ENCODE data around the gene SLC6A4. TPM values are rescaled to one million over a fixed set of nuclear protein-coding genes. Genes with fewer than 3 reads are reported as not detected.

SLC6A4 gene
- total RNA-seq, 1 donor from 2014 or later, result 1.1 TPM

- H3K4me1 Mint-ChIP-seq, result peaks cover 7% of the 10 kb centered on the region
- no peak for TF ChIP-seq CTCF (IDR thresholded peaks at IDR 0.05; ENCODE audit: unreplicated experiment)
- DNase-seq (ENCODE audit: low spot score in 2 of 2, unreplicated experiment in 2 of 2), result no peak
- no peaks in the 10 kb centered on the region for H3K27me3 Mint-ChIP-seq (ENCODE audit: low read depth)
- H3K9me3 Mint-ChIP-seq, result no peaks in the 10 kb centered on the region
- no peak overlapping the region for H3K27ac Mint-ChIP-seq
- no peak overlapping the region for H3K4me3 Mint-ChIP-seq
- no peaks in the 10 kb centered on the region for H3K36me3 Mint-ChIP-seq
These were observed 35.4 kb downstream of the SLC6A4 start for GRCh38 chr17:30200106-30200505.

- Mint-ChIP-seq H3K4me1 (peaks cover 7% of the 10 kb centered on the region), H3K4me3 (no peak overlapping the region), H3K36me3 (no peaks in the 10 kb centered on the region), H3K27ac (no peak overlapping the region), H3K9me3 (no peaks in the 10 kb centered on the region), H3K27me3 (ENCODE audit: low read depth) (no peaks in the 10 kb centered on the region)
- TF ChIP-seq CTCF (IDR thresholded peaks at IDR 0.05; ENCODE audit: unreplicated experiment), result no peak
- DNase-seq (ENCODE audit: low spot score in 2 of 2, unreplicated experiment in 2 of 2), result no peak
These were observed 35.9 kb downstream of the SLC6A4 start for GRCh38 chr17:30199600-30199999.

GRCh38 chr17:30197416-30197815, 38.1 kb downstream of the SLC6A4 start:
- no peak for TF ChIP-seq CTCF (IDR thresholded peaks at IDR 0.05; ENCODE audit: unreplicated experiment)
- no peaks in the 10 kb centered on the region for H3K4me1 Mint-ChIP-seq
- peaks cover 7% of the 10 kb centered on the region for H3K27me3 Mint-ChIP-seq (ENCODE audit: low read depth)
- no peaks in the 10 kb centered on the region for H3K36me3 Mint-ChIP-seq
- H3K27ac Mint-ChIP-seq, result no peak overlapping the region
- H3K9me3 Mint-ChIP-seq, result no peaks in the 10 kb centered on the region
- DNase-seq (ENCODE audit: low spot score in 2 of 2, unreplicated experiment in 2 of 2), result no peak
- no peak overlapping the region for H3K4me3 Mint-ChIP-seq

- H3K4me1 Mint-ChIP-seq, result no peaks in the 10 kb centered on the region
- TF ChIP-seq CTCF (IDR thresholded peaks at IDR 0.05; ENCODE audit: unreplicated experiment), result no peak
- no peaks in the 10 kb centered on the region for H3K36me3 Mint-ChIP-seq
- H3K27ac Mint-ChIP-seq, result no peak overlapping the region
- no peak overlapping the region for H3K4me3 Mint-ChIP-seq
- H3K27me3 Mint-ChIP-seq (ENCODE audit: low read depth), result peaks cover 7% of the 10 kb centered on the region
- no peak for DNase-seq (ENCODE audit: low spot score in 2 of 2, unreplicated experiment in 2 of 2)
- no peaks in the 10 kb centered on the region for H3K9me3 Mint-ChIP-seq
These were observed 39.0 kb downstream of the SLC6A4 start for GRCh38 chr17:30196504-30196903.

GRCh38 chr17:30191072-30191471, 44.4 kb downstream of the SLC6A4 start:
- no peaks in the 10 kb centered on the region for H3K9me3 Mint-ChIP-seq
- H3K27ac Mint-ChIP-seq, result no peak overlapping the region
- H3K36me3 Mint-ChIP-seq, result peaks cover 9% of the 10 kb centered on the region
- peaks cover 7% of the 10 kb centered on the region for H3K27me3 Mint-ChIP-seq (ENCODE audit: low read depth)
- no peak for TF ChIP-seq CTCF (IDR thresholded peaks at IDR 0.05; ENCODE audit: unreplicated experiment)
- H3K4me1 Mint-ChIP-seq, result no peaks in the 10 kb centered on the region
- no peak overlapping the region for H3K4me3 Mint-ChIP-seq
- DNase-seq (ENCODE audit: low spot score in 2 of 2, unreplicated experiment in 2 of 2), result no peak

Measured in mesothelial cell of epicardium (in vitro differentiated cells).